22Rv1 (cell line): Measurements from ENCODE around the gene EFNB1.

Experiments used
- CTCF ChIP-seq: fragments of 450-650 bp; IDR thresholded peaks from 2 replicates; pipeline ENCODE4 v1.5.1; 2017; ENCODE audit warnings: mild to moderate bottlenecking
- ZFX ChIP-seq: fragments of 450-650 bp; IDR thresholded peaks from 2 replicates; pipeline ENCODE4 v1.6.1; 2017; ENCODE audit warnings: antibody characterized with exemption, borderline replicate concordance

- no peak for TF ChIP-seq CTCF
- TF ChIP-seq ZFX, result no peak
Observed at GRCh38 chrX:68832101-68832416, 3.2 kb downstream of the EFNB1 start.
